ENCODE data around the gene PCDHA4.
"Not testable (repeated sequence)": the region's sequence is repeated elsewhere in the genome, so short reads cannot be mapped to it uniquely, and the experiment has no call there.

The PCDHA4 gene

GRCh38 chr5:140806834-140807775, at the start of gene PCDHA4:
TSS of gene PCDHA4 (plus strand) at chr5:140807068.
- FAIRE-seq (no peak), DNase-seq (ENCODE audit: insufficient read length, low spot score) (no peak)

- FAIRE-seq = no peak
- DNase-seq (ENCODE audit: insufficient read length, low spot score) = no peak
Observed at GRCh38 chr5:140764177-140764973, 42.5 kb upstream of the PCDHA4 start.

DNA sequence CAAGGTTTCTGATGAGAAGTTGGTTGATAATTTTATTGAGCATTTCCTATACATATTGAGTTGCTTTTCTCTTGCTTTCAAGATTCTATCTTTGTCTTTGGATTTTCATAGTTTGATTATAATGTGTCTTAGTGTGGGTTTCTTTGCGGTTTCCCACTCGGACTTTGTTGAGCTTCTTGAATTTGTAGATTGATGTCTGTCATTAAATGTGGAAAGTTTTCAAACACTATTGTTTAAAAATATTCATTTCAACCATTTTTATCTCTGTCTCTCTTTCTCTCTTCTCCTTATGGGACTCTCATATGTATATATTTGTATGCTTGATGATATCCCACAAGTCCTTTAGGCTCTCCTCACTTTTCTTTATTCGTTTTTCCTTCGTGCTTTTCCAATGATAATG, 39.4 kb upstream of the PCDHA4 start:
- FAIRE-seq (no peak), DNase-seq (ENCODE audit: insufficient read length, low spot score) (no peak)

GRCh38 chr5:140780512-140780911, 26.4 kb upstream of the PCDHA4 start:
- FAIRE-seq = no peak
- DNase-seq (ENCODE audit: insufficient read length, low spot score) = no peak

GRCh38 chr5:140785905-140786686, 20.8 kb upstream of the PCDHA4 start, which contains the start of gene PCDHA1:
TSS of gene PCDHA1 (plus strand) at chr5:140786140.
- no peak for DNase-seq (ENCODE audit: insufficient read length, low spot score)
- no peak for FAIRE-seq

DNA sequence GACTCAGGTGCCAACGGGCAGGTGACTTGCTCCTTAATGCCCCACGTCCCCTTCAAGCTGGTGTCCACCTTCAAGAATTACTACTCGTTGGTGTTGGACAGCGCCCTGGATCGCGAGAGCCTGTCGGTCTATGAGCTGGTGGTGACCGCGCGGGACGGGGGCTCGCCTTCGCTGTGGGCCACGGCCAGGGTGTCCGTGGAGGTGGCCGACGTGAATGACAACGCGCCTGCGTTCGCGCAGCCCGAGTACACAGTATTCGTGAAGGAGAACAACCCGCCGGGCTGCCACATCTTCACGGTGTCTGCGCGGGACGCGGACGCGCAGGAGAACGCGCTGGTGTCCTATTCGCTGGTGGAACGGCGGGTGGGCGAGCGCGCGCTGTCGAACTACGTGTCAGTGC, 19.4 kb upstream of the PCDHA4 start:
- FAIRE-seq; DNase-seq (ENCODE audit: insufficient read length, low spot score): not testable (repeated sequence)

- FAIRE-seq; DNase-seq (ENCODE audit: insufficient read length, low spot score): not testable (repeated sequence)
Observed at GRCh38 chr5:140787849-140788504, 18.9 kb upstream of the PCDHA4 start.

- FAIRE-seq (no peak), DNase-seq (ENCODE audit: insufficient read length, low spot score) (no peak)
Observed at GRCh38 chr5:140791089-140791488, 15.8 kb upstream of the PCDHA4 start.

- FAIRE-seq (no peak), DNase-seq (ENCODE audit: insufficient read length, low spot score) (no peak)
Observed at GRCh38 chr5:140794595-140795258, 12.1 kb upstream of the PCDHA4 start, which contains the start of gene PCDHA2. TSS of gene PCDHA2 (plus strand) at chr5:140794852.

- DNase-seq (ENCODE audit: insufficient read length, low spot score) (no peak), FAIRE-seq (no peak)
Observed at GRCh38 chr5:140795259-140795641, 11.6 kb upstream of the PCDHA4 start.

- not testable (repeated sequence) for FAIRE-seq; DNase-seq (ENCODE audit: insufficient read length, low spot score)
Observed at GRCh38 chr5:140796072-140796717, 10.7 kb upstream of the PCDHA4 start.

- DNase-seq (ENCODE audit: insufficient read length, low spot score) (no peak), FAIRE-seq (no peak)
Observed at GRCh38 chr5:140796718-140797095, 10.2 kb upstream of the PCDHA4 start.

- FAIRE-seq (no peak), DNase-seq (ENCODE audit: insufficient read length, low spot score) (no peak)
Observed at GRCh38 chr5:140800816-140801493, 5.9 kb upstream of the PCDHA4 start, which contains the start of gene PCDHA3. TSS of gene PCDHA3 (plus strand) at chr5:140801057.

- DNase-seq (ENCODE audit: insufficient read length, low spot score) = no peak
- no peak for FAIRE-seq
Observed at GRCh38 chr5:140801494-140801841, 5.4 kb upstream of the PCDHA4 start.

DNA sequence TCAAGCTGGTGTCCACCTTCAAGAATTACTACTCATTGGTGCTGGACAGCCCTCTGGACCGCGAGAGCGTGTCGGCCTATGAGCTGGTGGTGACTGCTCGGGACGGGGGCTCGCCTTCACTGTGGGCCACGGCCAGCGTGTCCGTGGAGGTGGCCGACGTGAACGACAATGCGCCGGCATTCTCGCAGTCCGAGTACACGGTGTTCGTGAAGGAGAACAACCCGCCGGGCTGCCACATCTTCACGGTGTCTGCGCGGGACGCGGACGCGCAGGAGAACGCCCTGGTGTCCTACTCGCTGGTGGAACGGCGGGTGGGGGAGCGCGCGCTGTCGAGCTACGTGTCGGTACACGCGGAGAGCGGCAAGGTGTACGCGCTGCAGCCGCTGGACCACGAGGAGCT, 4.5 kb upstream of the PCDHA4 start:
- DNase-seq (ENCODE audit: insufficient read length, low spot score); FAIRE-seq: not testable (repeated sequence)

DNA sequence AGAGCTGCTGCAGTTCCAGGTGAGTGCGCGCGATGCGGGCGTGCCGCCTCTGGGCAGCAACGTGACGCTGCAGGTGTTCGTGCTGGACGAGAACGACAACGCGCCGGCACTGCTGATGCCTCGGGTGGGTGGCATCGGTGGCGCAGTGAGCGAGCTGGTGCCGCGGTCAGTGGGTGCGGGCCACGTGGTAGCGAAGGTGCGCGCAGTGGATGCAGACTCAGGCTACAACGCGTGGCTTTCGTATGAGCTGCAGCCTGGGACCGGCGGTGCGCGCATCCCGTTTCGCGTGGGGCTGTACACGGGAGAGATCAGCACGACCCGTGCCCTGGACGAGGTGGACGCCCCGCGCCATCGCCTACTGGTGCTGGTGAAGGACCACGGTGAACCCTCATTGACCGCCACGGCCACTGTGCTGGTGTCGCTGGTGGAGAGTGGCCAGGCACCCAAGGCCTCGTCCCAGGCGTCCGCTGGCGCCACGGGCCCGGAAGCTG, 4.0 kb upstream of the PCDHA4 start:
- FAIRE-seq (no peak), DNase-seq (ENCODE audit: insufficient read length, low spot score) (no peak)

DNA sequence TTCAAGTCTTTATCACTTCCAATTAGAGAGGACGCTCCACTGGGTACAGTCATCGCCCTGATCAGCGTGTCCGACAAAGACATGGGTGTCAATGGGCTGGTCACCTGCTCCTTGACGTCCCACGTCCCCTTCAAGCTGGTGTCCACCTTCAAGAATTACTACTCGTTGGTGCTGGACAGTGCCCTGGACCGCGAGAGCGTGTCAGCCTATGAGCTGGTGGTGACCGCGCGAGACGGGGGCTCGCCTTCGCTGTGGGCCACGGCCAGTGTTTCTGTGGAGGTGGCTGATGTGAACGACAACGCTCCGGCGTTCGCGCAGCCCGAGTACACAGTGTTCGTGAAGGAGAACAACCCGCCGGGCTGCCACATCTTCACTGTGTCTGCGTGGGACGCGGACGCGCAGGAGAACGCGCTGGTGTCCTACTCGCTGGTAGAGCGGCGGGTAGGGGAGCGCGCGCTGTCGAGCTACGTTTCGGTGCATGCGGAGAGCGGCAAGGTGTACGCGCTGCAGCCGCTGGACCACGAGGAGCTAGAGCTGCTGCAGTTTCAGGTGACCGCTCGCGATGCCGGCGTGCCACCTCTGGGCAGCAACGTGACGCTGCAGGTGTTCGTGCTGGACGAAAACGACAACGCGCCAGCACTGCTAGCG, 1.5 kb downstream of the PCDHA4 start:
- not testable (repeated sequence) for DNase-seq (ENCODE audit: insufficient read length, low spot score); FAIRE-seq

DNA sequence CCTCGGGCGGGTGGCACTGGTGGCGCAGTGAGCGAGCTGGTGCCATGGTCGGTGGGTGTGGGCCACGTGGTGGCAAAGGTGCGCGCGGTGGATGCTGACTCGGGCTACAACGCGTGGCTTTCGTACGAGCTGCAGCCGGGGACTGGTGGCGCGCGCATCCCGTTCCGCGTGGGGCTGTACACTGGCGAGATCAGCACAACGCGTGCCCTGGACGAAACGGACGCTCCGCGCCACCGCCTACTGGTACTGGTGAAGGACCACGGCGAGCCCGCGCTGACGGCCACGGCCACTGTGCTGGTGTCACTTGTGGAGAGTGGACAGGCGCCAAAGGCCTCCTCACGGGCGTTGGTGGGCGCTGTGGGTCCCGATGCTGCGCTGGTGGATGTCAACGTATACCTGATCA, 2.0 kb downstream of the PCDHA4 start:
- no peak for FAIRE-seq
- no peak for DNase-seq (ENCODE audit: insufficient read length, low spot score)

Measured in GM19239 (cell line).